Measurements from ENCODE around the gene WNT5B. TPM values are rescaled to one million over a fixed set of nuclear protein-coding genes. Genes with fewer than 3 reads are reported as not detected.

Gene WNT5B
- total and polyA plus RNA-seq, 2 donors (not counting 3 experiments of a cell fraction or from before 2014, with no cell fraction given) = not detected

- DNase-seq (ENCODE audit: low read depth, low spot score) = peak; percentile 80
- Histone ChIP-seq H3K27ac (ENCODE audit: insufficient read depth, low read depth, low read length) (no peak overlapping the region), H3K27me3 (ENCODE audit: control insufficient read depth in 2 of 2, insufficient read depth in 2 of 2, low read length in 2 of 2) (no peaks in the 10 kb centered on the region), H3K4me1 (ENCODE audit: control insufficient read depth, extremely low read depth, insufficient read depth, low read length) (peaks cover 6% of the 10 kb centered on the region), H2AFZ (ENCODE audit: low read depth, low read length) (no peak overlapping the region), H3K36me3 (ENCODE audit: control insufficient read depth in 2 of 2, extremely low read depth in 1 of 2, insufficient read depth in 2 of 2, low read length in 2 of 2) (no peaks in the 10 kb centered on the region), H3K4me3 (replicated peaks in 1 of 3; ENCODE audit: insufficient read depth in 1 of 3, low read depth in 1 of 3, low read length in 3 of 3) (no peak overlapping the region), H3K4me2 (ENCODE audit: insufficient read depth, low read length) (peak overlapping the region; percentile 74), H3K9me3 (replicated peaks; ENCODE audit: control insufficient read depth, insufficient read depth, low read length) (no peaks in the 10 kb centered on the region), H3K9me1 (replicated peaks; ENCODE audit: control insufficient read depth, extremely low read depth, insufficient read depth, low read length) (no peaks in the 10 kb centered on the region), H3K79me2 (ENCODE audit: control insufficient read depth, insufficient read depth, low read length) (no peaks in the 10 kb centered on the region), H4K20me1 (replicated peaks; ENCODE audit: control insufficient read depth, extremely low read depth, insufficient read depth, low read length) (no peaks in the 10 kb centered on the region), H3K9ac (replicated peaks; ENCODE audit: extremely low read depth, insufficient read depth, low read length) (no peak overlapping the region)
- peak; percentile 88 for FAIRE-seq
- intact Hi-C loops (cut with micrococcal nuclease) = loop anchor here (1.0 to 10.0 kb wide), 7 partner anchors 67 to 1013 kb away; partner anchors contain the start of genes RAD52 and WNK1
- POLR2A ChIA-PET = interaction anchor here (0.6 to 1.8 kb wide), 3 partner anchors 10 to 934 kb away, joined by 4 to 8 read pairs (median 4); no protein-coding TSS in a partner anchor
- BruUV-seq (replicated peaks) = no TSS peak
- dilution Hi-C loops (cut with MboI; ENCODE audit: extremely low pct_ligation_motif_present, low sequenced_read_pairs) = no loop called here
- CTCF ChIA-PET = interaction anchor here (0.5 to 12.7 kb wide), 69 partner anchors 9 to 1141 kb away, joined by 3 to 469 read pairs (median 4); partner anchors contain the start of genes FBXL14 and RAD52
- TF ChIP-seq, protein P1, sequence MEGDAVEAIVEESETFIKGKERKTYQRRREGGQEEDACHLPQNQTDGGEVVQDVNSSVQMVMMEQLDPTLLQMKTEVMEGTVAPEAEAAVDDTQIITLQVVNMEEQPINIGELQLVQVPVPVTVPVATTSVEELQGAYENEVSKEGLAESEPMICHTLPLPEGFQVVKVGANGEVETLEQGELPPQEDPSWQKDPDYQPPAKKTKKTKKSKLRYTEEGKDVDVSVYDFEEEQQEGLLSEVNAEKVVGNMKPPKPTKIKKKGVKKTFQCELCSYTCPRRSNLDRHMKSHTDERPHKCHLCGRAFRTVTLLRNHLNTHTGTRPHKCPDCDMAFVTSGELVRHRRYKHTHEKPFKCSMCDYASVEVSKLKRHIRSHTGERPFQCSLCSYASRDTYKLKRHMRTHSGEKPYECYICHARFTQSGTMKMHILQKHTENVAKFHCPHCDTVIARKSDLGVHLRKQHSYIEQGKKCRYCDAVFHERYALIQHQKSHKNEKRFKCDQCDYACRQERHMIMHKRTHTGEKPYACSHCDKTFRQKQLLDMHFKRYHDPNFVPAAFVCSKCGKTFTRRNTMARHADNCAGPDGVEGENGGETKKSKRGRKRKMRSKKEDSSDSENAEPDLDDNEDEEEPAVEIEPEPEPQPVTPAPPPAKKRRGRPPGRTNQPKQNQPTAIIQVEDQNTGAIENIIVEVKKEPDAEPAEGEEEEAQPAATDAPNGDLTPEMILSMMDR (IDR thresholded peaks at IDR 0.05; ENCODE audit: extremely low read depth in 1 of 2, insufficient read depth in 1 of 2, low read depth in 1 of 2, low read length in 2 of 2) = peak; percentile 74 to 79
- TF ChIP-seq MAX (IDR thresholded peaks at IDR 0.05; ENCODE audit: insufficient read depth, insufficient read length) = no peak
- no peak for TF ChIP-seq FOS (IDR thresholded peaks at IDR 0.05; ENCODE audit: borderline replicate concordance, insufficient read depth, low read length)
- TF ChIP-seq JUN (IDR thresholded peaks at IDR 0.05; ENCODE audit: borderline replicate concordance, insufficient read depth, insufficient read length, low read depth) = no peak
These were observed 45.5 kb upstream of the WNT5B start for GRCh38 chr12:1583421-1584078.
